CD14-positive monocyte (primary cell): ENCODE data around the gene SUN5. TPM values are rescaled to one million over a fixed set of nuclear protein-coding genes. Genes with fewer than 3 reads are reported as not detected.

Experiments
- DNase-seq, 3 donors: peaks; one replicate each; pipeline ENCODE4 v3.0.0-alpha.2; 2011 to 2022
- H2AFZ ChIP-seq: 2 replicates; pipeline ENCODE4 v1.6.0; 2012; ENCODE audit warnings: mild to moderate bottlenecking, low read depth, low read length, inconsistent platforms; ENCODE audit not compliant: insufficient read depth, poor library complexity, severe bottlenecking
- H3K27ac ChIP-seq, 2 donors: 1 replicate in 1 of 2; 2 replicates in 1 of 2; pipeline ENCODE4 v1.5.1; 2012 to 2013; ENCODE audit warnings: low read length in 2 of 2, control low read depth in 1 of 2, inconsistent platforms in 1 of 2, low read depth in 1 of 2, mild to moderate bottlenecking in 1 of 2
- H3K27me3 ChIP-seq, 2 donors: one replicate each; pipeline versions ENCODE4 v1.6.0 to v1.6.1; 2011 to 2013; ENCODE audit warnings: low read length in 2 of 2; ENCODE audit not compliant: control insufficient read depth in 2 of 2, insufficient read depth in 2 of 2
- H3K36me3 ChIP-seq, 2 donors: replicated peaks in 1 of 2; 1 replicate in 1 of 2; 2 replicates in 1 of 2; pipeline versions ENCODE4 v1.5.1 to v1.6.1; 2012 to 2013; ENCODE audit warnings: low read length in 2 of 2, control low read depth in 1 of 2, inconsistent platforms in 1 of 2, mild to moderate bottlenecking in 1 of 2; ENCODE audit not compliant: insufficient read depth in 2 of 2, control insufficient read depth in 1 of 2
- H3K4me1 ChIP-seq, 2 donors: 1 replicate in 1 of 2; 2 replicates in 1 of 2; pipeline versions ENCODE4 v1.5.1 to v1.6.1; 2012 to 2013; ENCODE audit warnings: low read length in 2 of 2, control low read depth in 1 of 2, inconsistent platforms in 1 of 2, mild to moderate bottlenecking in 1 of 2, moderate library complexity in 1 of 2; ENCODE audit not compliant: insufficient read depth in 2 of 2, control insufficient read depth in 1 of 2
- H3K4me2 ChIP-seq: replicated peaks from 2 replicates; pipeline ENCODE3; 2012; ENCODE audit warnings: low read length, moderate library complexity, mild to moderate bottlenecking; ENCODE audit not compliant: poor library complexity, severe bottlenecking; ENCODE audit errors: extremely low read depth
- H3K4me3 ChIP-seq, 3 experiments: fragments of 200-600 bp in 1 of 3; sonication (generic) in 1 of 3; replicated peaks in 1 of 3; 1 replicate in 2 of 3; 2 replicates in 1 of 3; pipeline ENCODE4 v1.5.1; 2011 to 2013; ENCODE audit warnings: low read length in 3 of 3, mild to moderate bottlenecking in 3 of 3, control low read depth in 2 of 3, low read depth in 2 of 3, inconsistent platforms in 1 of 3, moderate library complexity in 1 of 3
- H3K79me2 ChIP-seq: 2 replicates; pipeline ENCODE4 v1.6.0; 2012; ENCODE audit warnings: mild to moderate bottlenecking, control low read depth, inconsistent platforms, low read length, moderate library complexity; ENCODE audit not compliant: insufficient read depth
- H3K9ac ChIP-seq: 2 replicates; pipeline ENCODE4 v1.6.0; 2017; ENCODE audit warnings: low read length, mild to moderate bottlenecking; ENCODE audit not compliant: insufficient read depth, poor library complexity, severe bottlenecking
- H3K9me3 ChIP-seq, 2 donors: replicated peaks in 1 of 2; 1 replicate in 1 of 2; 2 replicates in 1 of 2; pipeline versions ENCODE4 v1.5.1 to v1.6.1; 2012 to 2013; ENCODE audit warnings: low read length in 2 of 2, control low read depth in 1 of 2; ENCODE audit not compliant: control insufficient read depth in 1 of 2, insufficient read depth in 1 of 2
- H4K20me1 ChIP-seq: 2 replicates; pipeline ENCODE4 v1.6.0; 2012; ENCODE audit warnings: mild to moderate bottlenecking, low read length, control low read depth, moderate library complexity; ENCODE audit not compliant: insufficient read depth
- H3K27ac Mint-ChIP-seq, 7 donors: one replicate each; pipeline ENCODE4 v1.8.0; 2020; ENCODE audit warnings: mild to moderate bottlenecking in 7 of 7, mixed read lengths in 7 of 7, moderate library complexity in 6 of 7, inconsistent platforms in 2 of 7
- H3K27me3 Mint-ChIP-seq, 3 donors: one replicate each; pipeline ENCODE4 v1.8.0; 2021 to 2022; ENCODE audit warnings: low read depth in 3 of 3, mild to moderate bottlenecking in 3 of 3, mixed read lengths in 3 of 3, moderate library complexity in 3 of 3, inconsistent platforms in 1 of 3
- H3K36me3 Mint-ChIP-seq, 2 donors: one replicate each; pipeline ENCODE4 v1.8.0; 2020; ENCODE audit warnings: mixed read lengths in 2 of 2, inconsistent platforms in 1 of 2, mild to moderate bottlenecking in 1 of 2
- H3K4me1 Mint-ChIP-seq: one replicate; pipeline ENCODE4 v1.8.0; 2020; ENCODE audit warnings: mild to moderate bottlenecking, mixed read lengths
- H3K4me3 Mint-ChIP-seq, 2 donors: one replicate each; pipeline ENCODE4 v1.8.0; 2020; ENCODE audit warnings: mild to moderate bottlenecking in 2 of 2, mixed read lengths in 2 of 2, moderate library complexity in 1 of 2
- H3K9me3 Mint-ChIP-seq, 7 donors: one replicate each; pipeline ENCODE4 v1.8.0; 2020 to 2022; ENCODE audit warnings: mixed read lengths in 7 of 7, mild to moderate bottlenecking in 6 of 7, moderate library complexity in 6 of 7, inconsistent platforms in 2 of 7
- CTCF ChIP-seq: fragments of 200-600 bp; IDR thresholded peaks from one replicate; pipeline ENCODE4 v1.8.0; 2022; ENCODE audit warnings: antibody characterized with exemption, mild to moderate bottlenecking
- WGBS: methylation state at CpG from one replicate; pipeline ENCODE4 v1.1.5; 2013; ENCODE audit warnings: missing lambda C conversion rate; ENCODE audit not compliant: insufficient coverage; 5-methylcytosine and 5-hydroxymethylcytosine counted together
- intact Hi-C, 2 donors: fragments of 100-400 bp; cut with micrococcal nuclease; formaldehyde crosslinking; loops; one replicate each; pipeline versions ENCODE4 v1.15.0 to v1.15.1; 2023
- polyA plus RNA-seq, 3 donors: library from polyadenylated mRNA; depleted of rRNA in 1 of 3; unstranded in 2 of 3; stranded (reverse) in 1 of 3; fragments of 300-500 nt in 2 of 3; fragments of >200 nt in 1 of 3; fragmentation: Illumina TruSeq in 2 of 3; gene quantifications; 1 replicate in 2 of 3; 2 replicates in 1 of 3; pipeline ENCODE4 v1.2.3, GENCODE V29; 2012 to 2021

SUN5 gene
- polyA plus RNA-seq, 3 donors: not detected

- intact Hi-C loops: no loop called here
- H3K36me3 ChIP-seq: no peaks in the 10 kb centered on the region
- H3K4me2 ChIP-seq: no peak overlapping the region
- H3K4me3 Mint-ChIP-seq: no peak overlapping the region
- no peak overlapping the region for H2AFZ ChIP-seq
- no peak for TF ChIP-seq CTCF
- H3K36me3 Mint-ChIP-seq: no peaks in the 10 kb centered on the region
- H3K27ac Mint-ChIP-seq: peak overlapping the region in 1 of 7 donors; percentile 26
- DNase-seq: peak; percentile 9 to 30 (median 20)
- peaks cover 6% of the 10 kb centered on the region in 2 donors for H3K4me1 ChIP-seq
- 40% methylated on average over 2 of the region's 9 CpGs for WGBS
- no peaks in the 10 kb centered on the region for H3K27me3 ChIP-seq
- no peaks in the 10 kb centered on the region for H3K79me2 ChIP-seq
- H3K9ac ChIP-seq: no peak overlapping the region
- peaks cover 0 to 3% (median under 1%) of the 10 kb centered on the region in 3 donors for H3K27me3 Mint-ChIP-seq
- H4K20me1 ChIP-seq: no peaks in the 10 kb centered on the region
- no peak overlapping the region for H3K4me3 ChIP-seq
- H3K9me3 ChIP-seq: peaks cover 0 to 2% of the 10 kb centered on the region in 2 donors
- H3K4me1 Mint-ChIP-seq: peaks cover 12% of the 10 kb centered on the region
- no peak overlapping the region for H3K27ac ChIP-seq
- H3K9me3 Mint-ChIP-seq: peaks cover 0 to 7% (median under 1%) of the 10 kb centered on the region in 7 donors
Observed at GRCh38 chr20:32999603-33000250, 4.5 kb downstream of the SUN5 start.

GRCh38 chr20:32997431-32997830 lies 6.8 kb downstream of the SUN5 start:
- H3K4me3 ChIP-seq: no peak overlapping the region
- TF ChIP-seq CTCF: no peak
- no peak for DNase-seq
- no peaks in the 10 kb centered on the region for H4K20me1 ChIP-seq
- no peaks in the 10 kb centered on the region for H3K27me3 ChIP-seq
- peaks cover 0 to 2% of the 10 kb centered on the region in 2 donors for H3K9me3 ChIP-seq
- 88% methylated on average over 2 of the region's 2 CpGs for WGBS
- H3K27ac Mint-ChIP-seq: no peak overlapping the region
- H3K4me1 Mint-ChIP-seq: peaks cover 12% of the 10 kb centered on the region
- no peaks in the 10 kb centered on the region for H3K36me3 Mint-ChIP-seq
- H3K27ac ChIP-seq: no peak overlapping the region
- H3K9ac ChIP-seq: no peak overlapping the region
- H3K27me3 Mint-ChIP-seq: no peaks in the 10 kb centered on the region
- peaks cover 0 to 9% (median 0%) of the 10 kb centered on the region in 7 donors for H3K9me3 Mint-ChIP-seq
- no peak overlapping the region for H3K4me3 Mint-ChIP-seq
- H3K79me2 ChIP-seq: no peaks in the 10 kb centered on the region
- H2AFZ ChIP-seq: no peak overlapping the region
- no peaks in the 10 kb centered on the region for H3K36me3 ChIP-seq
- H3K4me1 ChIP-seq: peaks cover 6% of the 10 kb centered on the region in 2 donors
- intact Hi-C loops: no loop called here
- no peak overlapping the region for H3K4me2 ChIP-seq
